GM12873 (cell line): ENCODE results near the gene MMP20.

ENCODE experiments used
- CTCF ChIP-seq: IDR thresholded peaks from 2 replicates; pipeline ENCODE4 v1.5.1; 2012; ENCODE audit warnings: low read depth, mild to moderate bottlenecking, moderate library complexity, low read length, control low read depth; ENCODE audit not compliant: insufficient read depth; ENCODE audit errors: missing control alignments

MMP20 gene

GRCh38 chr11:102655547-102655946 is 30.4 kb upstream of the MMP20 start:
- no peak for TF ChIP-seq CTCF

GRCh38 chr11:102654761-102655160 is 29.6 kb upstream of the MMP20 start:
- no peak for TF ChIP-seq CTCF

- no peak for TF ChIP-seq CTCF
Observed at GRCh38 chr11:102653744-102654291, 28.7 kb upstream of the MMP20 start.

GRCh38 chr11:102647430-102647829 is 22.3 kb upstream of the MMP20 start:
- no peak for TF ChIP-seq CTCF

- no peak for TF ChIP-seq CTCF
Observed at GRCh38 chr11:102643941-102644340, 18.8 kb upstream of the MMP20 start.

GRCh38 chr11:102640946-102641345 is 15.8 kb upstream of the MMP20 start:
- TF ChIP-seq CTCF: no peak

- no peak for TF ChIP-seq CTCF
Observed at GRCh38 chr11:102639656-102640055, 14.5 kb upstream of the MMP20 start.
